GM12865 (cell line): ENCODE data around the gene SMC5.
"Not testable (repeated sequence)": the region's sequence is repeated elsewhere in the genome, so short reads cannot be mapped to it uniquely, and the experiment has no call there.

Source experiments
- DNase-seq: peaks from one replicate; pipeline ENCODE4 v3.0.0; 2010; ENCODE audit warnings: low read depth
- H3K4me3 ChIP-seq: 2 replicates; pipeline ENCODE4 v1.5.1; 2011; ENCODE audit warnings: mild to moderate bottlenecking, low read depth, low read length, control low read depth
- CTCF ChIP-seq: IDR thresholded peaks from 2 replicates; pipeline ENCODE4 v1.5.1; 2011; ENCODE audit warnings: low read length, control low read depth, low read depth, inconsistent platforms; ENCODE audit not compliant: insufficient read depth; ENCODE audit errors: missing control alignments

The SMC5 gene

GRCh38 chr9:70229026-70229425, 29.8 kb upstream of the SMC5 start:
- H3K4me3 ChIP-seq: no peak overlapping the region
- TF ChIP-seq CTCF: no peak
- no peak for DNase-seq

GRCh38 chr9:70229579-70229978, 29.2 kb upstream of the SMC5 start:
- peak; percentile 1 for TF ChIP-seq CTCF
- DNase-seq: no peak
- no peak overlapping the region for H3K4me3 ChIP-seq

GRCh38 chr9:70232476-70232875, 26.3 kb upstream of the SMC5 start:
- no peak for TF ChIP-seq CTCF
- no peak for DNase-seq

GRCh38 chr9:70234208-70234607, 24.6 kb upstream of the SMC5 start:
- DNase-seq: not testable (repeated sequence)

More at GRCh38 chr9:70232476-70232875, 26.3 kb upstream of the SMC5 start:
- no peak overlapping the region for H3K4me3 ChIP-seq

GRCh38 chr9:70245952-70246351, 12.8 kb upstream of the SMC5 start:
- DNase-seq: not testable (repeated sequence)

More at GRCh38 chr9:70234208-70234607, 24.6 kb upstream of the SMC5 start:
- H3K4me3 ChIP-seq: not testable (repeated sequence)

GRCh38 chr9:70250221-70250620, 8.6 kb upstream of the SMC5 start:
- no peak for DNase-seq
- no peak for TF ChIP-seq CTCF
- no peak overlapping the region for H3K4me3 ChIP-seq

More at GRCh38 chr9:70245952-70246351, 12.8 kb upstream of the SMC5 start:
- not testable (repeated sequence) for H3K4me3 ChIP-seq

GRCh38 chr9:70255486-70255885, 3.3 kb upstream of the SMC5 start:
- no peak for DNase-seq
- H3K4me3 ChIP-seq: no peak overlapping the region
- TF ChIP-seq CTCF: no peak

- TF ChIP-seq CTCF: no peak
These were observed 2.6 kb upstream of the SMC5 start for GRCh38 chr9:70256123-70256551.

More at GRCh38 chr9:70256123-70256551, 2.6 kb upstream of the SMC5 start:
- no peak for DNase-seq
- H3K4me3 ChIP-seq: no peak overlapping the region
